Measurements from ENCODE around the gene TNIK.

TNIK gene

DNA sequence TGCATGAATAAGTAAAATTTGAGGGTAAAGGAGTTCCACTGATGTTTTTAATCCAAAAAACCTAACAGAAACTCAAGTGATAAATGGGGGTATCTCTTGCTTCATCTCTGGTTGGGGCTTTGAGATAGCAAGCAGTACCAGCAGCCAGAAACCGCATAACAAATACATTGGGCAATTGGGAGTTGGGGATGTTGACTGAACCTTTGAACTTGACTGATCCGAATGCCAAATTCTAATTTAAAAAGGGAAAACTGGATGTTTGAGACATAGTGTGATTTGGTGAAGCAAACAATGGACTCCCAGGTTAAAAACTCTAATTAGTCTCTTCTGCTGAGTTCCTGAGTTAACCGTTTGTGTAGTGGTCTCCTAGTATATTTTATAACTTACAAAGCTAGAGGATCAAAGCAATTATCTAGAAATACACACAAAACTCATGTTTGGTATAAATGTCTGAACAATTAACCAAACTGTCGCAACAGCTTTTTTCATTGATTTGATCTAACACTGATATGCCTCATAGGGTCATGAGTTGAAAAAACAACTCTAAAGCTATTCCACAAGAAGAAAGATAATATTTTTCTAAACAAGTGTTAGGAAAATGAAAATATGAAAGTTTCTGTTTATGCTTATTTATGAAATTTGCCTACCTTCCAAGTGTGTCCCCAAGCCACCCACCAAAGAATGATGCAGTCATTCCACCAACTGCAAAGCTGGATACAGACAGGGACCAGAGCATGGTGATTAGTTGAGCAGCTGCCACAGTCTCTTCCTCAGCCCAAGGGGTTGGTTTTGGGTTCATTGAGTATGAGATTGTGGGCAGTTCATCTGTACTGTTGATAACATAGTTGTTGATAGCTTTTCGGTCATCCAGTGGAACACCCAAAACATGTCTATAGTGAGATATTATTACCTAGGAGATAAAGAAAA is 446.1 kb downstream of the TNIK start:
- FAIRE-seq (no peak), DNase-seq (ENCODE audit: insufficient read length) (no peak)
- TF ChIP-seq TAF1 (IDR thresholded peaks at IDR 0.05; ENCODE audit: borderline replicate concordance, low read depth, low read length) (no peak), POLR2A (IDR thresholded peaks at IDR 0.05; ENCODE audit: low read depth, low read length) (no peak), POLR2AphosphoS5 (IDR thresholded peaks at IDR 0.05; ENCODE audit: low read depth, low read length) (no peak)

DNA sequence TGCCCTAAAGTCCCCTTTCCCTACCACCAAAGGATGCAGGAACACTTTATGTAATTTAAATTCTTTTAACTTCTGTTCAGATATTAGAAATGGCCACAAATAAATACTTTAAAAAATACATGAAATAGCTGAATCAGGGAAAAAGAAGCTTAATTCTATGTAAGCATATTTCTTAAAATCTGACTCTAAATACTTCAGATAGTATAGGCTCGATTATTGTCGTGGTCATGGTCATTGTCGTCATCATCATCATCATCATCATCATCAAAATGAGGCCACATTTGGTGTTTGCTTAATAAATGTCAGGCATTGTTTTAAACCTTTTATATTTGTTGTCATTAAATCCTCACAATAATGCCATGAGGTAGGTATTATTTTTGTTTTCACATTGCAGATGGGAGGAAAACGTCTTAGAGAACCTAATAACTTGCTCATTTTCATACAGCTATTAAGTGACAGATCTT is 448.3 kb downstream of the TNIK start:
- TF ChIP-seq TAF1 (IDR thresholded peaks at IDR 0.05; ENCODE audit: borderline replicate concordance, low read depth, low read length) (no peak), POLR2AphosphoS5 (IDR thresholded peaks at IDR 0.05; ENCODE audit: low read depth, low read length) (no peak), POLR2A (IDR thresholded peaks at IDR 0.05; ENCODE audit: low read depth, low read length) (no peak)
- DNase-seq (ENCODE audit: insufficient read length) (no peak), FAIRE-seq (no peak)

Measured in GM12892 (cell line).